HAP-1 (cell line): Measurements from ENCODE around the gene KCNMA1.

Source experiments
- DNase-seq, 2 experiments: peaks; one replicate each; pipeline ENCODE4 v3.0.0-alpha.2; 2016 to 2020; ENCODE audit warnings: low spot score in 2 of 2
- H3K27me3 ChIP-seq: fragments of 250-450 bp; sonication (Bioruptor Pico); 2 replicates; pipeline ENCODE4 v1.5.1; 2020; ENCODE audit warnings: low read depth, mild to moderate bottlenecking, moderate library complexity
- H3K36me3 ChIP-seq: fragments of 250-450 bp; sonication (Bioruptor Pico); replicated peaks from 2 replicates; pipeline ENCODE4 v1.5.1; 2020; ENCODE audit warnings: mild to moderate bottlenecking
- H3K4me1 ChIP-seq: fragments of 250-450 bp; sonication (Bioruptor Pico); 2 replicates; pipeline ENCODE4 v1.5.1; 2020; ENCODE audit warnings: mild to moderate bottlenecking
- H3K4me3 ChIP-seq: fragments of 250-450 bp; sonication (Bioruptor Pico); 2 replicates; pipeline ENCODE4 v1.5.1; 2020; ENCODE audit warnings: mild to moderate bottlenecking, moderate library complexity
- H3K9me3 ChIP-seq: fragments of 250-450 bp; sonication (Bioruptor Pico); 2 replicates; pipeline ENCODE4 v1.5.1; 2020; ENCODE audit warnings: mild to moderate bottlenecking, moderate library complexity
- in situ Hi-C: fragments of 300-500 bp; cut with MboI; formaldehyde crosslinking; loops from 3 replicates; pipeline ENCODE4 v1.14.3; 2020; ENCODE audit warnings: low sequenced_read_pairs, inconsistent platforms, mixed read lengths

Gene KCNMA1

GRCh38 chr10:77259171-77259874, 378.3 kb downstream of the KCNMA1 start:
- no peak for DNase-seq
- Histone ChIP-seq H3K36me3 (no peaks in the 10 kb centered on the region), H3K4me1 (no peaks in the 10 kb centered on the region), H3K9me3 (no peaks in the 10 kb centered on the region), H3K4me3 (no peak overlapping the region), H3K27me3 (no peaks in the 10 kb centered on the region)
- in situ Hi-C loops = no loop called here

GRCh38 chr10:77256346-77256745, 381.3 kb downstream of the KCNMA1 start:
- Histone ChIP-seq H3K4me1 (no peaks in the 10 kb centered on the region), H3K4me3 (no peak overlapping the region), H3K9me3 (no peaks in the 10 kb centered on the region), H3K36me3 (no peaks in the 10 kb centered on the region), H3K27me3 (no peaks in the 10 kb centered on the region)
- no peak for DNase-seq
- in situ Hi-C loops = no loop called here

- in situ Hi-C loops = no loop called here
- no peaks in the 10 kb centered on the region for H3K9me3 ChIP-seq
- H3K4me3 ChIP-seq = no peak overlapping the region
- no peaks in the 10 kb centered on the region for H3K36me3 ChIP-seq
- H3K27me3 ChIP-seq = no peaks in the 10 kb centered on the region
- no peaks in the 10 kb centered on the region for H3K4me1 ChIP-seq
- no peak for DNase-seq
Observed at GRCh38 chr10:77253556-77254064, 384.0 kb downstream of the KCNMA1 start.

GRCh38 chr10:77253147-77253545, 384.5 kb downstream of the KCNMA1 start:
- no peaks in the 10 kb centered on the region for H3K36me3 ChIP-seq
- DNase-seq = no peak
- H3K9me3 ChIP-seq = no peaks in the 10 kb centered on the region
- no peak overlapping the region for H3K4me3 ChIP-seq
- in situ Hi-C loops = no loop called here
- no peaks in the 10 kb centered on the region for H3K4me1 ChIP-seq
- H3K27me3 ChIP-seq = no peaks in the 10 kb centered on the region

GRCh38 chr10:77252380-77253146, 385.0 kb downstream of the KCNMA1 start:
- no peaks in the 10 kb centered on the region for H3K36me3 ChIP-seq
- in situ Hi-C loops = no loop called here

GRCh38 chr10:77251297-77252013, 386.2 kb downstream of the KCNMA1 start:
- Histone ChIP-seq H3K9me3 (no peaks in the 10 kb centered on the region), H3K4me1 (no peaks in the 10 kb centered on the region), H3K36me3 (no peaks in the 10 kb centered on the region), H3K4me3 (no peak overlapping the region), H3K27me3 (no peaks in the 10 kb centered on the region)
- peak in 1 of 2 experiments; percentile 10 for DNase-seq
- in situ Hi-C loops = no loop called here

More at GRCh38 chr10:77252380-77253146, 385.0 kb downstream of the KCNMA1 start:
- Histone ChIP-seq H3K27me3 (no peaks in the 10 kb centered on the region), H3K4me3 (no peak overlapping the region), H3K9me3 (no peaks in the 10 kb centered on the region), H3K4me1 (no peaks in the 10 kb centered on the region)
- DNase-seq = no peak

- no peak for DNase-seq
- in situ Hi-C loops = no loop called here
Observed at GRCh38 chr10:77249901-77250459, 387.6 kb downstream of the KCNMA1 start.

GRCh38 chr10:77248104-77248790, 389.4 kb downstream of the KCNMA1 start:
- Histone ChIP-seq H3K9me3 (no peaks in the 10 kb centered on the region), H3K4me1 (no peaks in the 10 kb centered on the region), H3K27me3 (no peaks in the 10 kb centered on the region), H3K36me3 (no peaks in the 10 kb centered on the region), H3K4me3 (no peak overlapping the region)
- in situ Hi-C loops = no loop called here
- DNase-seq = no peak

More at GRCh38 chr10:77249901-77250459, 387.6 kb downstream of the KCNMA1 start:
- Histone ChIP-seq H3K27me3 (no peaks in the 10 kb centered on the region), H3K9me3 (no peaks in the 10 kb centered on the region), H3K4me3 (no peak overlapping the region), H3K36me3 (no peaks in the 10 kb centered on the region), H3K4me1 (no peaks in the 10 kb centered on the region)

GRCh38 chr10:77247031-77247990, 390.3 kb downstream of the KCNMA1 start:
- Histone ChIP-seq H3K36me3 (no peaks in the 10 kb centered on the region), H3K4me1 (no peaks in the 10 kb centered on the region), H3K4me3 (no peak overlapping the region), H3K9me3 (no peaks in the 10 kb centered on the region), H3K27me3 (no peaks in the 10 kb centered on the region)
- no peak for DNase-seq
- in situ Hi-C loops = no loop called here

- in situ Hi-C loops = no loop called here
- H3K9me3 ChIP-seq = no peaks in the 10 kb centered on the region
Observed at GRCh38 chr10:77245953-77246352, 391.7 kb downstream of the KCNMA1 start.

GRCh38 chr10:77244746-77245145, 392.9 kb downstream of the KCNMA1 start:
- in situ Hi-C loops = no loop called here

More at GRCh38 chr10:77245953-77246352, 391.7 kb downstream of the KCNMA1 start:
- Histone ChIP-seq H3K27me3 (no peaks in the 10 kb centered on the region), H3K4me3 (no peak overlapping the region), H3K36me3 (no peaks in the 10 kb centered on the region), H3K4me1 (no peaks in the 10 kb centered on the region)
- DNase-seq = no peak

GRCh38 chr10:77244286-77244685, 393.3 kb downstream of the KCNMA1 start:
- in situ Hi-C loops = no loop called here
- no peak for DNase-seq
- Histone ChIP-seq H3K27me3 (no peaks in the 10 kb centered on the region), H3K9me3 (no peaks in the 10 kb centered on the region), H3K36me3 (no peaks in the 10 kb centered on the region), H3K4me3 (no peak overlapping the region), H3K4me1 (no peaks in the 10 kb centered on the region)

More at GRCh38 chr10:77244746-77245145, 392.9 kb downstream of the KCNMA1 start:
- Histone ChIP-seq H3K9me3 (no peaks in the 10 kb centered on the region), H3K4me3 (no peak overlapping the region), H3K27me3 (no peaks in the 10 kb centered on the region), H3K36me3 (no peaks in the 10 kb centered on the region), H3K4me1 (no peaks in the 10 kb centered on the region)
- DNase-seq = no peak
